Measurements from ENCODE around the gene CNGA2.

The CNGA2 gene

DNA sequence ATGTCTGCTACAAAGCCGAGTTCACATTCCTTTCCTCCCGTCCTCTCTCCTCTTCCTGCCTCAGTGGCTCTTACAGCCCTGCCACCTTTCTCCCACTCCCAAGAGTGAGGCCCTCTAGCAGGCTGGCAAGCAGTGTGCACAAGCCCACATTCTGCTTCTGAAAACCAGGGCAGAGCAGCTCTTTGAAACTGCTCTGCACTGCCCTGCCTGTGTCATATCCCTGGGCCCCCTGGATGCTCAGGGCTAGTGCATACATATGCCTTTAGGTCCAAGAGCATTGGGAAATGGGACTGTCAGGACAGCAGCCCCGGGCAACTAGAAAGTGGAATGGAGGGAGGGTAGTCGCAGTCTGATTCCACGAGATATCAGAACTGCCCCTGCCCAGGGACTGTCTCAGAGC, 42.4 kb downstream of the CNGA2 start:
- H3K4me3 ChIP-seq (ENCODE audit: low read depth, low read length): no peak overlapping the region
- ChIA-PET CTCF (no interaction called here), POLR2A (no interaction called here)
- no peak for DNase-seq (ENCODE audit: low read depth, low spot score)
- TF ChIP-seq, protein P1, sequence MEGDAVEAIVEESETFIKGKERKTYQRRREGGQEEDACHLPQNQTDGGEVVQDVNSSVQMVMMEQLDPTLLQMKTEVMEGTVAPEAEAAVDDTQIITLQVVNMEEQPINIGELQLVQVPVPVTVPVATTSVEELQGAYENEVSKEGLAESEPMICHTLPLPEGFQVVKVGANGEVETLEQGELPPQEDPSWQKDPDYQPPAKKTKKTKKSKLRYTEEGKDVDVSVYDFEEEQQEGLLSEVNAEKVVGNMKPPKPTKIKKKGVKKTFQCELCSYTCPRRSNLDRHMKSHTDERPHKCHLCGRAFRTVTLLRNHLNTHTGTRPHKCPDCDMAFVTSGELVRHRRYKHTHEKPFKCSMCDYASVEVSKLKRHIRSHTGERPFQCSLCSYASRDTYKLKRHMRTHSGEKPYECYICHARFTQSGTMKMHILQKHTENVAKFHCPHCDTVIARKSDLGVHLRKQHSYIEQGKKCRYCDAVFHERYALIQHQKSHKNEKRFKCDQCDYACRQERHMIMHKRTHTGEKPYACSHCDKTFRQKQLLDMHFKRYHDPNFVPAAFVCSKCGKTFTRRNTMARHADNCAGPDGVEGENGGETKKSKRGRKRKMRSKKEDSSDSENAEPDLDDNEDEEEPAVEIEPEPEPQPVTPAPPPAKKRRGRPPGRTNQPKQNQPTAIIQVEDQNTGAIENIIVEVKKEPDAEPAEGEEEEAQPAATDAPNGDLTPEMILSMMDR (IDR thresholded peaks at IDR 0.05; ENCODE audit: insufficient read depth, low read length, missing control alignments): no peak

DNA sequence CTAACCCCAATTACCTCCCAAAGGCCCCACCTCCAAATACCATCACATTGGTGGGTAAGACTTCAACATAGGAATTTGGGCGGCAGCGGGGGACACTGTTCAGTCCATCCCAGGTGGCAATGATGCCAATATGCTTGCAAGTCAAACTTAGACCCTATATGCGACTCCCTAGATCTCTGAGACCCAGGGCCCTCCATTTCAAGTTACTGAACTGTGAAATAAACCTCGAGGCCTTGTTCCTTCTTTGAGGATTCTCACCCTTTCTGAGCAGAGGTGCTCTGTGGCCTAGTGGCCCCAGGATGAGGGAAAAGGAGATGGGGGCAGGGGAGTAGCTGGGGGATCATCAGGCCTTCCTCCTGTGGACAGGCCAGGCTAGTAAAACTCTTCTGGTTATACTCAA, 44.7 kb downstream of the CNGA2 start:
- H3K4me3 ChIP-seq (ENCODE audit: low read depth, low read length): no peak overlapping the region
- ChIA-PET CTCF (no interaction called here), POLR2A (no interaction called here)
- TF ChIP-seq, protein P1 (IDR thresholded peaks at IDR 0.05; ENCODE audit: insufficient read depth, low read length, missing control alignments): no peak
- no peak for DNase-seq (ENCODE audit: low read depth, low spot score)

DNA sequence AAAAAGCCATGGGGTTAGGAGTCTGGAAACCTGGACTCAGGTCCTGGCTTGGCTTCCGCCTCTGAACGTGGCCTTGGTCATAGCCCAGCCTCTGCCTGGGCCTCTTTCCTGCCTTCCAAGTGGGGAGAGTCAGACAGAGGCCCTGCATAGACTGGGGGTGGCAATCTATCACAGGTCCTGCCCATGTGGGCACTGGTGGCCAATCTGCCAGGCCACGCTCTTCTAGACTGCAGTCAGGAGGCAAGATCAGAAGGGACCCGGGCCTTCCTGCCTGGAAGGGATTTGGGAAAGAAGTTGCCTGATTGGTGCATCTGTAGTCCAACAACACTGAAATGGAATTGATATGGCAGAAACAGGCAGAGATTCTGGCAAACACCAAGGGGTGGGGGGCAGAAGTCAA, 46.1 kb downstream of the CNGA2 start:
- POLR2A ChIA-PET: no interaction called here
- DNase-seq (ENCODE audit: low read depth, low spot score): no peak
- CTCF ChIA-PET: no interaction called here
- TF ChIP-seq, protein P1 (IDR thresholded peaks at IDR 0.05; ENCODE audit: insufficient read depth, low read length, missing control alignments): no peak
- no peak overlapping the region for H3K4me3 ChIP-seq (ENCODE audit: low read depth, low read length)

DNA sequence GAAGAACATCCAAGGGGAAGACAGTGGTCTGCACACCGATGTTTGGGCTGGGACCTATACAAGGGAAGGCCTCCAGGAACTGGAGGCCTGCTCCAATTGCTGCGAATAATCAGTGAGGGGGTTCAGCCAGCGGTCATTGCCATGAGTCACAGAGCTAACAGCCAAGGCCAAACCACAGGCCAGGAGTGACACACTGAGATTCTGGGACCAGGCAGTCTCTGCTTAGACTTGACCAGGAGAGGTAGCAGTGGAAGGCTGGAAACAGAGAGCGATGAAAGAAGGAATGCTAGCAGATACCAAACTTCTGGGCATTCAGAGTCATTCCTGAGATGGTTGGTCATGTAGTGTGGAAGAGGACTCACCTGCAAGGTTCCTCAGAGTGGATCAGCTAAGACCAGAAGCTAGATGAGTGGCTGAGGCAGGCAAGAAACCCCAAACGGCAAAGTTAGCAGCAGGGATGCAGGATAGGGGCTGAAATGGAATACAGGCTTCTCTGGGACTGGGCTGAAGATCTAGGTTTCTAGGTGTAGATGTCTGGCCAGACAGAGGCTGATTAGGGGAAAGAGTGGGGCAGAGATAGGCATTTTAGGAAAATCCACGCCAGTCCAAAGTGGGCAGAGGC, 54.7 kb downstream of the CNGA2 start:
- TF ChIP-seq, protein P1 (IDR thresholded peaks at IDR 0.05; ENCODE audit: insufficient read depth, low read length, missing control alignments): no peak

DNA sequence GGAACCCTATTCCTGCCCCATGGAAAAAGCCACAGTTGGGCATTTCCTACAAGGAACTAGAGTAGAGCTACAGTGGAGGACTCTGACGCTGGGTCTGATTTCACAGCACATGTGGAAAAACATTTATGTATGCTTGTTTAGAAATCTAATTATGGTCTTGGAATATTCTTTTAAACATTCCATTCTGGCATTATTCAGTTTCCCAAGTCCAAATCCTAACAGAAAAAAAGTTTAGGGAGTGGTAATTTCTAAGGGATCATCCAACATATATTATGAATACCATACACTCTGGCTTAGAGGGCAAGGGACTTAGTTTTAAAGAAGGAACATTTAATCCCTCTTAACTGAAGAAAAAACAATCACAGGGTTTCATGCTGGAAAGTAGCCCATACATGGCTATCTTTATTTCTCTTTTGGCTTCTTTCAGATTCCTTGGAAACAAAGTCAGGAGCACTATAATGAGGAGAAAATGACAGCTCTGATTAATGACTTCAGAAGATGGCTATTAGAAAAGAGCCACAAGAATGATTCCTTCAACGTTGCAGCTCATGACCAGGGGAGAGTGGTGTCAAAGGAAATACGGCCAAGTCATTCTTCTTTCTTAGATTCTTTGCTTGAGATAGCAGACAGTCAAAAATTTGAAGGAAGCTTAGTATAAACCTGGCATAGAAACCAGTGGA, 56.1 kb downstream of the CNGA2 start:
- CTCF ChIA-PET: no interaction called here

More for the DNA sequence above, 54.7 kb downstream of the CNGA2 start:
- POLR2A ChIA-PET: no interaction called here
- CTCF ChIA-PET: no interaction called here
- H3K4me3 ChIP-seq (ENCODE audit: low read depth, low read length): no peak overlapping the region
- peak; percentile 29 for DNase-seq (ENCODE audit: low read depth, low spot score)

DNA sequence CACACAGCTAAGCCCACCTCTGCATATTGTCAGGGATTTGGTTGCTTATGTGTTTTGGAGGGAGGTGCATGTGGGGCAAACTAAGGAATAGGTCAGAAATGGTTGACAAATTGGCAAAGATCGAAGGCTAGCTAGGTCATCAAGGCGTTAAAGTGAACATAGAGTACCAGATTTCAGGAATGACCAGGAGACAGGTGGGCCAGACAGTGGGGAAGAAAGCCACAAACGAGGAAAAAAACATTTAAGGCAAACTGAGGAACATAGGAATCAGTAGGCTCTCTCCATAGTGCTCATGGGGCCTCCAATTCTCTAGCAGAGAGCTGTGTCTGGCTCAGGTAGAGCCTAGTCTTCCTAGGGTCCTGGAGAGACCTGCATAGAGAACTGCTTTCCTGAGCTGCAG, 57.4 kb downstream of the CNGA2 start:
- H3K4me3 ChIP-seq (ENCODE audit: low read depth, low read length): no peak overlapping the region
- no peak for DNase-seq (ENCODE audit: low read depth, low spot score)
- TF ChIP-seq, protein P1 (IDR thresholded peaks at IDR 0.05; ENCODE audit: insufficient read depth, low read length, missing control alignments): no peak
- POLR2A ChIA-PET: no interaction called here
- CTCF ChIA-PET: no interaction called here

More for the DNA sequence above, 56.1 kb downstream of the CNGA2 start:
- no peak overlapping the region for H3K4me3 ChIP-seq (ENCODE audit: low read depth, low read length)
- no peak for DNase-seq (ENCODE audit: low read depth, low spot score)
- TF ChIP-seq, protein P1 (IDR thresholded peaks at IDR 0.05; ENCODE audit: insufficient read depth, low read length, missing control alignments): no peak
- POLR2A ChIA-PET: no interaction called here

Data from AG04449 (cell line).